IMR-90 (cell line): ENCODE measurements around the gene CLHC1. TPM values are rescaled to one million over a fixed set of nuclear protein-coding genes. Genes with fewer than 3 reads are reported as not detected.

Experiments used
- ATAC-seq: fragments of 200-7000 bp; cut with Tn5 transposase; 2 replicates; pipeline ENCODE4 v1.9.1; 2020; ENCODE audit warnings: low read depth, mild to moderate bottlenecking, moderate library complexity
- BruUV-seq: library from RNA; stranded (reverse); fragments of 400-500 nt; replicated peaks from 2 replicates; lab custom pipeline; 2021; lab: Mats Ljungman, UMichigan
- CTCF ChIA-PET: fragments of 300-600 bp; formaldehyde crosslinking; extraction: SDS; loops from one replicate; lab custom pipeline; 2021; ENCODE audit warnings: antibody characterized with exemption; lab: Yijun Ruan, JAX
- POLR2A ChIA-PET: fragments of 300-600 bp; sonication (Branson Sonifier 250); formaldehyde crosslinking; loops from one replicate; lab custom pipeline; 2022; ENCODE audit warnings: antibody characterized with exemption; ENCODE audit not compliant: unreplicated experiment; lab: Charles Lee
- DNase-seq: peaks from one replicate; pipeline ENCODE4 v3.0.0; 2013
- H2AFZ ChIP-seq: replicated peaks from 2 replicates; pipeline ENCODE3; 2013; ENCODE audit warnings: low read length, mild to moderate bottlenecking; ENCODE audit not compliant: poor library complexity
- H2AK5ac ChIP-seq: 2 replicates; pipeline ENCODE4 v1.6.1; 2013; ENCODE audit warnings: low read depth, low read length, inconsistent platforms
- H2AK9ac ChIP-seq: replicated peaks from 2 replicates; pipeline ENCODE3; 2013; ENCODE audit warnings: mild to moderate bottlenecking, low read depth, low read length, moderate library complexity; ENCODE audit not compliant: poor library complexity
- H2BK120ac ChIP-seq: 2 replicates; pipeline ENCODE4 v1.6.1; 2013; ENCODE audit warnings: low read depth, low read length, inconsistent platforms
- H2BK15ac ChIP-seq: 3 replicates; pipeline ENCODE4 v1.6.1; 2013; ENCODE audit warnings: low read depth, low read length, inconsistent platforms
- H2BK20ac ChIP-seq: 2 replicates; pipeline ENCODE4 v1.6.1; 2013; ENCODE audit warnings: low read depth, mild to moderate bottlenecking, inconsistent platforms, low read length, moderate library complexity
- H2BK5ac ChIP-seq: 2 replicates; pipeline ENCODE4 v1.6.1; 2013; ENCODE audit warnings: mild to moderate bottlenecking, low read depth, low read length, inconsistent platforms; ENCODE audit not compliant: poor library complexity, severe bottlenecking
- H3K14ac ChIP-seq: replicated peaks from 2 replicates; pipeline ENCODE4 v1.6.1; 2013; ENCODE audit warnings: low read depth, low read length, inconsistent platforms
- H3K18ac ChIP-seq: 2 replicates; pipeline ENCODE4 v1.6.1; 2013; ENCODE audit warnings: low read depth, low read length, control low read depth
- H3K23ac ChIP-seq: 2 replicates; pipeline ENCODE4 v1.6.1; 2013; ENCODE audit warnings: low read depth, low read length, inconsistent platforms
- H3K27ac ChIP-seq: 2 replicates; pipeline ENCODE4 v1.5.1; 2013; ENCODE audit warnings: mild to moderate bottlenecking, control low read depth, low read length; ENCODE audit not compliant: insufficient read depth
- H3K27me3 ChIP-seq: 2 replicates; pipeline ENCODE4 v1.6.1; 2013; ENCODE audit warnings: low read length; ENCODE audit not compliant: control insufficient read depth, insufficient read depth
- H3K36me3 ChIP-seq: 2 replicates; pipeline ENCODE4 v1.6.1; 2013; ENCODE audit warnings: low read length, mixed read lengths; ENCODE audit not compliant: control insufficient read depth, insufficient read depth
- H3K4ac ChIP-seq: 2 replicates; pipeline ENCODE4 v1.6.1; 2013; ENCODE audit warnings: low read depth, low read length, inconsistent platforms
- H3K4me1 ChIP-seq: 2 replicates; pipeline ENCODE4 v1.6.1; 2013; ENCODE audit warnings: low read length, mixed read lengths; ENCODE audit not compliant: control insufficient read depth, insufficient read depth
- H3K4me2 ChIP-seq: 2 replicates; pipeline ENCODE4 v1.6.1; 2013; ENCODE audit warnings: low read depth, mild to moderate bottlenecking, control low read depth, low read length, moderate library complexity
- H3K4me3 ChIP-seq: 2 replicates; pipeline ENCODE4 v1.5.1; 2013; ENCODE audit warnings: low read depth, mild to moderate bottlenecking, control low read depth, low read length, moderate library complexity; ENCODE audit not compliant: insufficient read depth
- H3K56ac ChIP-seq: 2 replicates; pipeline ENCODE4 v1.6.1; 2013; ENCODE audit warnings: low read length, inconsistent platforms; ENCODE audit not compliant: insufficient read depth; ENCODE audit errors: extremely low read depth
- H3K79me1 ChIP-seq, 2 experiments: 2 replicates each; pipeline ENCODE4 v1.6.1; 2013; ENCODE audit warnings: low read length in 2 of 2, inconsistent platforms in 1 of 2, low read depth in 1 of 2
- H3K9ac ChIP-seq: 2 replicates; pipeline ENCODE4 v1.6.1; 2013; ENCODE audit warnings: low read depth, low read length, control low read depth
- H3K9me1 ChIP-seq: 2 replicates; pipeline ENCODE4 v1.6.1; 2013; ENCODE audit warnings: low read length, inconsistent platforms; ENCODE audit not compliant: insufficient read depth
- H3K9me3 ChIP-seq: 2 replicates; pipeline ENCODE4 v1.6.1; 2013; ENCODE audit warnings: low read length; ENCODE audit not compliant: control insufficient read depth, insufficient read depth
- H4K20me1 ChIP-seq: 2 replicates; pipeline ENCODE4 v1.6.1; 2013; ENCODE audit warnings: low read length, inconsistent platforms; ENCODE audit not compliant: insufficient read depth
- H4K5ac ChIP-seq: 2 replicates; pipeline ENCODE4 v1.6.1; 2013; ENCODE audit warnings: mild to moderate bottlenecking, low read depth, low read length, control low read depth
- H4K8ac ChIP-seq, 2 experiments: 2 replicates each; pipeline ENCODE4 v1.6.1; 2013; ENCODE audit warnings: low read depth in 2 of 2, low read length in 2 of 2, control low read depth in 1 of 2, inconsistent platforms in 1 of 2
- H4K91ac ChIP-seq: 2 replicates; pipeline ENCODE4 v1.6.1; 2013; ENCODE audit warnings: low read depth, low read length, inconsistent platforms; ENCODE audit not compliant: insufficient read depth
- BHLHE40 ChIP-seq: fragments of 150-350 bp; IDR thresholded peaks from 2 replicates; pipeline ENCODE4 v1.6.1; 2016; ENCODE audit warnings: mild to moderate bottlenecking, low read depth, low read length
- CHD1 ChIP-seq: IDR thresholded peaks from 2 replicates; pipeline ENCODE4 v1.6.1; 2012; ENCODE audit warnings: low read depth, low read length, improper control_type of control experiment
- FOS ChIP-seq: fragments of 150-350 bp; IDR thresholded peaks from 2 replicates; pipeline ENCODE4 v1.6.1; 2016; ENCODE audit warnings: low read depth, low read length
- MAZ ChIP-seq: IDR thresholded peaks from 2 replicates; pipeline ENCODE4 v1.6.1; 2012; ENCODE audit warnings: low read depth, mild to moderate bottlenecking, low read length, improper control_type of control experiment, moderate library complexity, borderline replicate concordance
- MXI1 ChIP-seq: IDR thresholded peaks from 2 replicates; pipeline ENCODE4 v1.6.1; 2012; ENCODE audit warnings: low read depth, mild to moderate bottlenecking, low read length, moderate library complexity, borderline replicate concordance
- NFE2L2 ChIP-seq: fragments of 150-350 bp; IDR thresholded peaks from 2 replicates; pipeline ENCODE4 v1.6.1; 2016; ENCODE audit warnings: low read depth, mild to moderate bottlenecking, low read length
- RFX5 ChIP-seq: IDR thresholded peaks from 2 replicates; pipeline ENCODE4 v1.8.0; 2012; ENCODE audit warnings: low read depth, mild to moderate bottlenecking, low read length, moderate library complexity
- WGBS, 2 experiments: methylation state at CpG; one replicate each; pipeline versions ENCODE4 v1.1.5 to v1.1.7; 2013; ENCODE audit warnings: missing lambda C conversion rate in 2 of 2; ENCODE audit not compliant: insufficient read length in 1 of 2; ENCODE audit errors: extremely low coverage in 2 of 2; 5-methylcytosine and 5-hydroxymethylcytosine counted together
- dilution Hi-C: fragments of 300-500 bp; cut with HindIII; formaldehyde crosslinking; loops from one replicate; pipeline ENCODE4 v1.14.3; 2018; ENCODE audit warnings: low sequenced_read_pairs; ENCODE audit not compliant: unreplicated experiment
- in situ Hi-C: fragments of 300-500 bp; cut with MboI; formaldehyde crosslinking; loops from 3 replicates; pipeline ENCODE4 v1.14.3; 2019; ENCODE audit warnings: low sequenced_read_pairs, inconsistent platforms, mixed read lengths
- intact Hi-C: fragments of 100-400 bp; cut with micrococcal nuclease; formaldehyde crosslinking; loops from 2 replicates; pipeline ENCODE4 v1.10.0; 2022
- polyA plus RNA-seq, 3 experiments: library from polyadenylated mRNA; depleted of rRNA; stranded (reverse); fragments of >200 nt; gene quantifications; 2 replicates each; pipeline ENCODE4 v1.2.3, GENCODE V29; 2012; ENCODE audit warnings: low replicate concordance in 1 of 3
- total RNA-seq: library from RNA; depleted of rRNA; stranded (reverse); fragments of >200 nt; gene quantifications from 2 replicates; pipeline ENCODE4 v1.2.3, GENCODE V29; 2012
- TF ChIP-seq, protein P1 (sequence below): fragments of 150-350 bp; IDR thresholded peaks from 2 replicates; pipeline ENCODE4 v1.6.1; 2016; ENCODE audit warnings: low read depth, mild to moderate bottlenecking, low read length, moderate library complexity, borderline replicate concordance

The CLHC1 gene
- total and polyA plus RNA-seq, 2 of the 4 experiments (the other 2 are of a cell fraction) = 2.3 to 5.3 TPM

DNA sequence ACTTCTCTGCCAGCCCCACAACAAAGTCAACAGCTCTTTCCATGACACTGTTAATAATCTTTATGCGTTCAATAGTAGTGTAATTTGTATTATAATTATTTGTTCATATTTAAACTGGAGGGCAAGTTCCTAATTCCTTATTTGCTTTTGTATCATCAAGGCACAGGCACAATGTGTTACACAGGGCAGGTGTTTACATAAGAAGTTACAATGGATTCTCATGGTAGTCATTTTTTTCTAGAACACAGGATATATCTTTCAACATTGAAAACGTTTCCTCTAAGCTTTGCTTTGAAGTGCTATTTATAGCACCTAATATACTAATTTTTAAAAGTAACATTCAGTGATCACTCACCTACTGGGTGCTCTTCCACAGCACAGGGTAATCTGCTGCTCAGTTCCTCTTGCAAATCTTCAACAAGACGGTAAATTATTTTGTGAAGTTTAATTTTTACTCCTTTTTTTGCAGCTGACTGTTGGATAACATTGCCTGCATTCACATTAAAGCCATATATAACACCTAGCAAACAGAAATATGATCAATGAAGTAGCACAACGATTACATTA is 7.6 kb upstream of the CLHC1 start:
- H3K36me3 ChIP-seq = peaks cover 25% of the 10 kb centered on the region
- TF ChIP-seq BHLHE40 (no peak), MAZ (no peak), FOS (no peak), MXI1 (no peak), CHD1 (no peak), RFX5 (no peak), NFE2L2 (no peak)
- TF ChIP-seq, protein P1, sequence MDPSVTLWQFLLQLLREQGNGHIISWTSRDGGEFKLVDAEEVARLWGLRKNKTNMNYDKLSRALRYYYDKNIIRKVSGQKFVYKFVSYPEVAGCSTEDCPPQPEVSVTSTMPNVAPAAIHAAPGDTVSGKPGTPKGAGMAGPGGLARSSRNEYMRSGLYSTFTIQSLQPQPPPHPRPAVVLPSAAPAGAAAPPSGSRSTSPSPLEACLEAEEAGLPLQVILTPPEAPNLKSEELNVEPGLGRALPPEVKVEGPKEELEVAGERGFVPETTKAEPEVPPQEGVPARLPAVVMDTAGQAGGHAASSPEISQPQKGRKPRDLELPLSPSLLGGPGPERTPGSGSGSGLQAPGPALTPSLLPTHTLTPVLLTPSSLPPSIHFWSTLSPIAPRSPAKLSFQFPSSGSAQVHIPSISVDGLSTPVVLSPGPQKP = no peak
- BruUV-seq = no TSS peak

More for the DNA sequence above, 7.6 kb upstream of the CLHC1 start:
- no peak overlapping the region for H4K5ac ChIP-seq
- no peak overlapping the region for H4K91ac ChIP-seq
- no peak overlapping the region for H2BK20ac ChIP-seq
- WGBS, 2 experiments = no CpG with 5 or more reads among the region's 4 CpGs
- intact Hi-C loops (no loop called here), dilution Hi-C loops (no loop called here), in situ Hi-C loops (no loop called here)
- H2BK5ac ChIP-seq = no peak overlapping the region
- ATAC-seq (no peak), DNase-seq (no peak)
- H3K9me1 ChIP-seq = no peaks in the 10 kb centered on the region
- H3K27me3 ChIP-seq = no peaks in the 10 kb centered on the region
- H4K8ac ChIP-seq = no peak overlapping the region
- H2AFZ ChIP-seq = no peak overlapping the region
- H3K4me2 ChIP-seq = no peak overlapping the region
- H3K4ac ChIP-seq = no peak overlapping the region
- H3K9ac ChIP-seq = no peak overlapping the region
- peaks cover 10% of the 10 kb centered on the region; the same call in 1 of the 2 replicates for H4K20me1 ChIP-seq
- ChIA-PET CTCF (no interaction called here), POLR2A (no interaction called here)
- no peak overlapping the region for H2AK5ac ChIP-seq
- H3K79me1 ChIP-seq = peaks cover 6 to 14% of the 10 kb centered on the region in 2 experiments; a peak in 3 of 4 replicates
- no peak overlapping the region for H2BK15ac ChIP-seq
- H3K27ac ChIP-seq = no peak overlapping the region
- no peak overlapping the region for H2AK9ac ChIP-seq
- H3K9me3 ChIP-seq = no peaks in the 10 kb centered on the region
- no peaks in the 10 kb centered on the region for H3K4me1 ChIP-seq
- H3K14ac ChIP-seq = no peak overlapping the region
- H3K4me3 ChIP-seq = no peak overlapping the region
- no peak overlapping the region for H3K56ac ChIP-seq
- H3K23ac ChIP-seq = no peak overlapping the region
- H3K18ac ChIP-seq = no peak overlapping the region
- no peak overlapping the region for H2BK120ac ChIP-seq
